ACC112 (cell line): ENCODE data around the gene KCNC3.

Experiments used
- H2AFZ ChIP-seq: fragments of 200-600 bp; sonication (generic); one replicate; pipeline ENCODE4 v1.6.0; 2017; ENCODE audit warnings: antibody characterized with exemption, low read length; ENCODE audit not compliant: unreplicated experiment
- H3K27ac ChIP-seq: fragments of 200-600 bp; sonication (generic); 2 replicates; pipeline ENCODE4 v1.5.1; 2014; ENCODE audit warnings: low read depth, mild to moderate bottlenecking, antibody characterized with exemption, low read length, moderate library complexity
- H3K27me3 ChIP-seq: fragments of 200-600 bp; sonication (generic); 2 replicates; pipeline ENCODE4 v1.6.1; 2014; ENCODE audit warnings: mild to moderate bottlenecking, antibody characterized with exemption, low read length, moderate library complexity, mixed read lengths; ENCODE audit not compliant: insufficient read depth
- H3K36me3 ChIP-seq: fragments of 200-600 bp; sonication (generic); 2 replicates; pipeline ENCODE4 v1.6.1; 2016; ENCODE audit warnings: mild to moderate bottlenecking, antibody characterized with exemption, low read length, moderate library complexity, mixed read lengths; ENCODE audit not compliant: insufficient read depth
- H3K4me1 ChIP-seq: fragments of 200-600 bp; sonication (generic); one replicate; pipeline ENCODE4 v1.6.1; 2016; ENCODE audit warnings: low read length, mixed read lengths; ENCODE audit not compliant: insufficient read depth, unreplicated experiment, control insufficient read depth
- H3K4me3 ChIP-seq: fragments of 200-600 bp; sonication (generic); 2 replicates; pipeline ENCODE4 v1.5.1; 2014; ENCODE audit warnings: mild to moderate bottlenecking, low read depth, low read length
- H3K79me2 ChIP-seq: fragments of 200-600 bp; sonication (generic); one replicate; pipeline ENCODE4 v1.6.0; 2016; ENCODE audit warnings: low read length; ENCODE audit not compliant: control insufficient read depth, unreplicated experiment, insufficient read depth

Gene KCNC3

DNA sequence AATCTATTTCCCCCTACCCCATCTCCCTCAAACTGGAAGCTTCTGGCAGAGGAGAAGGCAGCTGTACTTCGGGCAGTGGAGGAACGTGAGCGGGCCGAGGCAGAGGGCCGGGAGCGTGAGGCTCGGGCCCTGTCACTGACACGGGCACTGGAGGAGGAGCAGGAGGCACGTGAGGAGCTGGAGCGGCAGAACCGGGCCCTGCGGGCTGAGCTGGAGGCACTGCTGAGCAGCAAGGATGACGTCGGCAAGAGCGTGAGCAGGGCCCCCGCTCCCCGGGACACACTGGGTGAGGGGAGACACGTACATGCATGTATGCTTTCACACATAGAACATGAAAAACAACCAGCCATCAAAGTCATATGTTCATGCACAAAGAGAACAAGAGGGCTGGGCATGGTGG is 42.7 kb downstream of the KCNC3 start:
- no peak overlapping the region for H3K27ac ChIP-seq
- peaks cover 9% of the 10 kb centered on the region; the same call in 1 of the 2 replicates for H3K27me3 ChIP-seq
- H3K79me2 ChIP-seq = no peaks in the 10 kb centered on the region
- H3K4me3 ChIP-seq = no peak overlapping the region
- H3K36me3 ChIP-seq = no peaks in the 10 kb centered on the region
- H2AFZ ChIP-seq = no peak overlapping the region
- no peaks in the 10 kb centered on the region for H3K4me1 ChIP-seq

GRCh38 chr19:50285833-50286232 is 43.3 kb downstream of the KCNC3 start:
- H3K4me1 ChIP-seq = no peaks in the 10 kb centered on the region
- no peak overlapping the region for H3K27ac ChIP-seq
- H3K4me3 ChIP-seq = no peak overlapping the region
- H2AFZ ChIP-seq = no peak overlapping the region
- no peaks in the 10 kb centered on the region for H3K79me2 ChIP-seq
- H3K27me3 ChIP-seq = peaks cover 9% of the 10 kb centered on the region; the same call in 1 of the 2 replicates
- no peaks in the 10 kb centered on the region for H3K36me3 ChIP-seq

GRCh38 chr19:50281491-50281890 is 47.7 kb downstream of the KCNC3 start:
- no peak overlapping the region for H3K27ac ChIP-seq
- H2AFZ ChIP-seq = no peak overlapping the region
- H3K27me3 ChIP-seq = peaks cover 6% of the 10 kb centered on the region; the same call in 1 of the 2 replicates
- H3K79me2 ChIP-seq = no peaks in the 10 kb centered on the region
- H3K4me3 ChIP-seq = no peak overlapping the region
- H3K4me1 ChIP-seq = no peaks in the 10 kb centered on the region
- no peaks in the 10 kb centered on the region for H3K36me3 ChIP-seq

GRCh38 chr19:50280983-50281382 is 48.2 kb downstream of the KCNC3 start:
- H3K27me3 ChIP-seq = peaks cover 6% of the 10 kb centered on the region; the same call in 1 of the 2 replicates
- no peaks in the 10 kb centered on the region for H3K79me2 ChIP-seq
- no peaks in the 10 kb centered on the region for H3K4me1 ChIP-seq
- H2AFZ ChIP-seq = no peak overlapping the region
- H3K4me3 ChIP-seq = no peak overlapping the region
- H3K36me3 ChIP-seq = no peaks in the 10 kb centered on the region
- H3K27ac ChIP-seq = no peak overlapping the region

GRCh38 chr19:50280074-50280473 is 49.1 kb downstream of the KCNC3 start:
- H3K79me2 ChIP-seq = no peaks in the 10 kb centered on the region
- no peak overlapping the region for H3K27ac ChIP-seq
- H3K36me3 ChIP-seq = no peaks in the 10 kb centered on the region
- no peaks in the 10 kb centered on the region for H3K4me1 ChIP-seq
- no peak overlapping the region for H3K4me3 ChIP-seq
- H2AFZ ChIP-seq = no peak overlapping the region
- peaks cover 5% of the 10 kb centered on the region; the same call in 1 of the 2 replicates for H3K27me3 ChIP-seq

- H2AFZ ChIP-seq = no peak overlapping the region
- peaks cover 4% of the 10 kb centered on the region; the same call in 1 of the 2 replicates for H3K27me3 ChIP-seq
- no peaks in the 10 kb centered on the region for H3K36me3 ChIP-seq
- no peak overlapping the region for H3K27ac ChIP-seq
- H3K4me1 ChIP-seq = no peaks in the 10 kb centered on the region
- H3K79me2 ChIP-seq = no peaks in the 10 kb centered on the region
- H3K4me3 ChIP-seq = no peak overlapping the region
Observed at GRCh38 chr19:50277966-50278580, 51.1 kb downstream of the KCNC3 start.

DNA sequence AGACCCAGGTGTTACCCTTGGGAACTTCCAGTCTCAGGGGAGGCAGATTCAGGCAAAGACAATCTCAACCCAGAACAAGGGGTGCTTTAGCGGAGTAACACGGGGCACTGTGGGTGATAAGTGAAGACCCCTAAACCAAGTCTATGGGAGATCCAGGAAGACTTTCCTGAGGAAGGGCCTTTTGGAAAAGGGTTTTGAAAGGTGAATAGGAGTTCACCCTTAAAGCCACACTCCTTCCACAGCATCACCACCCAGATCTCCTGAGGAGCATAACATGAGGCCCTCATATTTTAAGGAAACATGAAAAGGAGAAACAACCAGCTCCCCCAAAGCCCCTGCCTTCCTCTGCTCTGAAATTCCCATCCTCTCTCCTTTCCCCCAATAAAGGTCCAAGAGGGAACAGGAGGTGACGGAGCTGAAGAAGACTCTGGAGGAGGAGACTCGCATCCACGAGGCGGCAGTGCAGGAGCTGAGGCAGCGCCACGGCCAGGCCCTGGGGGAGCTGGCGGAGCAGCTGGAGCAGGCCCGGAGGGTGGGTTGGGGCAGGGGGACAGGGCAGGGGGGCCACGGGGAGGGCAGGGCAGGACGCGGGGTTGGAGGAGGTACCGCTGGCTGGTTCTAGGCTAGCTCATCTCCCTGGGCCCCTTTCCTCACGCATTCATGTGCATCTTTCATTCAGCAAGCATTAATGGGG is 52.7 kb downstream of the KCNC3 start:
- no peaks in the 10 kb centered on the region for H3K4me1 ChIP-seq
- no peak overlapping the region for H3K4me3 ChIP-seq
- no peaks in the 10 kb centered on the region for H3K79me2 ChIP-seq
- H3K27ac ChIP-seq = no peak overlapping the region
- H2AFZ ChIP-seq = no peak overlapping the region
- peaks cover 4% of the 10 kb centered on the region; the same call in 1 of the 2 replicates for H3K27me3 ChIP-seq
- no peaks in the 10 kb centered on the region for H3K36me3 ChIP-seq

DNA sequence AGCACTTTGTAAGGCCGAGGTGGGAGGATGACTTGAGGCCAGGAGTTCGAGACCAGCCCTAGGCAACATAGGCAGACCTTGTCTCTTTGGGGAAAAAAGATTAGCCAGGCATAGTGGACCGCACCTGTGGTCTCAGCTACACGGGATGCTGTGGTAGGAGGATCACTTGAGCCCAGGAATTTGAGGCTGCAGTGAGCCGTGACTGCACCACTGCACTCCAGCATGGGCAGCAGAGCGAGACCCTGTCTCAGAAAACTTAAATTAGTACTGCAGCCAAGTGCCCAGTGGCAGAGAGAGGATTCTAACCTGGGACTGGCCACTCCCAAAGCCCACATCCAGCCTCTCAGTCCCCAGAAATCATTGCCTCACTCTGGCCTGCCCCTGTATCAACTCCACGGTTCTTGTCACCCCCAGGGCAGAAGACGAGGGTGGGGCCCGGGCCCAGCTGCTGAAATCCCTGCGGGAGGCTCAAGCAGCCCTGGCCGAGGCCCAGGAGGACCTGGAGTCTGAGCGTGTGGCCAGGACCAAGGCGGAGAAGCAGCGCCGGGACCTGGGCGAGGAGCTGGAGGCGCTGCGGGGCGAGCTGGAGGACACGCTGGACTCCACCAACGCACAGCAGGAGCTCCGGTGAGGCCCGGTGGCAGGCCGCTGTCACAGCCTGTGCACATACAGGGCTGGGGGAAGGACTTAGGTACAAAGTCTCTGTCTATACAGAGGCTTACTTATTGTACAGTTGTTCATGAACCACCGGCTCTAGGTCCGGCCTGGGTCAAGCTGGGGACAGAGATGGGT is 53.4 kb downstream of the KCNC3 start:
- Histone ChIP-seq H3K27ac (no peak overlapping the region), H3K4me3 (no peak overlapping the region), H3K79me2 (no peaks in the 10 kb centered on the region), H3K27me3 (peaks cover 4% of the 10 kb centered on the region; the same call in 1 of the 2 replicates), H3K4me1 (no peaks in the 10 kb centered on the region), H3K36me3 (no peaks in the 10 kb centered on the region), H2AFZ (no peak overlapping the region)

DNA sequence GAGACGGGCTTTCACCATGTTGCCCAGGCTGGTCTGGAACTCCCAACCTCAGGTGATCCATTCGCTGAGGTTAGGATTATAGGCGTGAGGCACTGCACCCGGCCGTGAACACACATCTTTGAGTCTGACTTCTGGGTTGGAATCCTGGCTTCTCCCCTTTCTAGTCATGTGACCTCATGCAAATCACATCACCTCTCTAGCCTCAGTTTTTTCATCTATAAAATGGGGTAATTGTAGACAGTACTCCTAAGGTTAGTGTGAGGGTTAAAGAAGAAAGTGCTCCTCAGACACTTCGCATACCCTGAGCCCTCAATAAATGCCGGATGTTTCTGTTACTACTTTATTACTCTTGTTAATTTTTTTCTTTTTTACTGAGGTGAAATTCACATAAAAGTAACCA is 55.4 kb downstream of the KCNC3 start:
- Histone ChIP-seq H3K36me3 (no peaks in the 10 kb centered on the region), H3K27ac (no peak overlapping the region), H2AFZ (no peak overlapping the region), H3K27me3 (peaks cover 4% of the 10 kb centered on the region; the same call in 1 of the 2 replicates), H3K4me1 (no peaks in the 10 kb centered on the region), H3K4me3 (no peak overlapping the region), H3K79me2 (no peaks in the 10 kb centered on the region)

DNA sequence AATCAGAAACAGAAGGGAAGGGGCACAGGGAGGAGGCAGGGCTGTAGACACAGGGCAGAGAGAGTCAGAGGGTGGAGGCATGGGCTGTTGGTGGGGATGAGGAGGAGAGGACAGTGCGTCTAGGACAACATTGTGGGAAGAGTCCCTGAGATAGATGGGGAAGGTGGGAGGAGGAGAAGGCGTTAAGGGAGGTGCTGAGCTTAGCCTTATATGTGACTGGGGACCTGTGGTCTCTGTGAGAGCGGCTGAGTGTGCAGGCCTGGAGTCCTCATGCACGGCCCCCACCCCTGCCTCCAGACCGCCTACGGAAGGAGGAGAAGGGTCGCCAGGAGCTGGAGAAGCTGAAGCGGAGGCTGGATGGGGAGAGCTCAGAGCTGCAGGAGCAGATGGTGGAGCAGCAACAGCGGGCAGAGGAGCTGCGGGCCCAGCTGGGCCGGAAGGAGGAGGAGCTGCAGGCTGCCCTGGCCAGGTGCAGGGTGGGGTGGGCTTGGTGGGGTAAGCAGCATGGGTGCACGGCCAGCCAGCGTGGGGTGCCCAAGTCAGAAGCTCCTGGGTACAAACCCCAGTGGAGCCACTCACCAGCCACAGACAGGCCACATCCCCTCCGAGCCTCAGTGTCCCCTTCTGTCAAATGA is 56.8 kb downstream of the KCNC3 start:
- Histone ChIP-seq H3K79me2 (no peaks in the 10 kb centered on the region), H3K36me3 (no peaks in the 10 kb centered on the region), H3K27me3 (peaks cover 4% of the 10 kb centered on the region; the same call in 1 of the 2 replicates), H3K4me3 (no peak overlapping the region), H2AFZ (no peak overlapping the region), H3K4me1 (no peaks in the 10 kb centered on the region), H3K27ac (no peak overlapping the region)
